DMS153 (cell line): ENCODE measurements around the gene TNFAIP8.

Experiments
- DNase-seq: peaks from one replicate; lab custom pipeline; 2025; lab: John Stamatoyannopoulos, UW

TNFAIP8 gene

DNA sequence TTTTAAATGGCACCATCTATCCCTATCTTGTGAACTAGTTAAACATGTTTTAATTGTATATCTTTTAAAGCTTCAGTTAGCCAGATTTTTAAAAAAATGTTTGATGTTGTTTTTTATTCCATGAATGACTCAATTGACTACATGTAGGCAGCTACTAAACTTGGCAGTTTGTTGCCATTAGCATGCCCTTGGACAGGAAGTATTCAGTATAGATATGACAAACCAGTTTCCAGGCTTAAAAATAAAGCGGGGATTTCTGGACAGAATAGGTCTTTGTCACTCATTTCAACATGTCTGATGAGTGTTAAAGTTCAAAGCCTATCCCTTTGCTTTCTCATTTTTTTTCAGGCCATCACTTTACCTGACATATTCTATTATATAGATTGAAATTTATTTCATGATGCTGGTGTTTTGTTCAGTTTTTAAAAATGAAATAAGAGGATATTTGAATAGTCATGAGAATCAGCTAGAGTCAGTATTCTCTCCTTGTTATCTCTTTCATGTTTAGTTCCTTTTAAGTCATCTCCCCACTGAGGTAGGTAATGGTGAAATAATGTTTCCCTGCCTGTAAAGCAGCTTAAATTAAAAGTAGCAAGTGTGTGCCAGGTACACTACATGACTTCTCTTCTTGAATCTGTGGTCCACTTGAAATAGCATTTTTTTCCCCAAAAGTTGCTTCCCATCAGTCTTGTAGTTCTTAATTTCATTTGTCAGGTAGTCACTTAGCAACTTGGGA, 11.9 kb downstream of the TNFAIP8 start:
- DNase-seq = no peak

GRCh38 chr5:119368238-119368630, 12.4 kb downstream of the TNFAIP8 start:
- DNase-seq = no peak

GRCh38 chr5:119370486-119370885, 14.7 kb downstream of the TNFAIP8 start:
- no peak for DNase-seq

DNA sequence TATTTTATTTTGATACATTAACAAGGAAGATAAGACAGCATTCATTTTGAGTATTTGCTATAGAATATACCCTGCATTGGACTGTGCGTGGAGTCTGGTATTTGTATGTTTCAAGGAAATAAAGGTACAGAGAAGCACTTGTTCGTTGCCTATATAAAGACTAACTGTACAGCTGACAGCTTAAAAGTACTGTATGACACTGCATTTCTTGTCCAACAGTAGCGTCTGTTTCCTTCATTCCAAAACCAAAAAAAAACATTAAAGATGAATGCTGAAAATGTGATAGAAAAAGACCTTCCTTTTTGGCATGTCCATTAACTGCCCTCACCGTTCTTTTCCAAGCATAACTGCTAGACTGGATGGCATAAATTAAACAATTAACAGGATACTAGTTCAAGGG, 15.3 kb downstream of the TNFAIP8 start:
- no peak for DNase-seq

DNA sequence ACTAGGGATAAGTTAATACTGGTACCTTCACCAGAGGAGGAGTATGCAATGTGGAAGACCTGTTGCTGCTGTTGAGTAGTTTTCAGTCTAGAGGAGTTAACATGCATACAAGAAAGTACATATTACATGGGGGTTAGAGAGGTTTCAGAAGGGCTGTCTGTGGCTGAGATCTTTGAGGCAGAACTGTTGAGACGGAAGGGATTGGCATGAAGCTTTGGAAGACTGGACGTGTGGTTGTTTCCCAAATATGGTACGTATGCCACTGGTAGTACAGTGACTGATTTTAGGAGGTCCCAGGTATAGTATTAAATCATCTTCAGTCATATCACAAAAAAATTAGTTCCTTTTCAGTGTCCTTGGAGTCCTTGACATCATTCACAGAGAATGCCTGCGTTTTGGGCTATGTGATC, 17.6 kb downstream of the TNFAIP8 start:
- DNase-seq = no peak

GRCh38 chr5:119374901-119375300, 19.1 kb downstream of the TNFAIP8 start:
- no peak for DNase-seq

GRCh38 chr5:119377066-119377465, 21.2 kb downstream of the TNFAIP8 start:
- DNase-seq = no peak

GRCh38 chr5:119378075-119378700, 22.4 kb downstream of the TNFAIP8 start:
- no peak for DNase-seq

- DNase-seq = no peak
Observed at GRCh38 chr5:119379096-119379495, 23.3 kb downstream of the TNFAIP8 start.

DNA sequence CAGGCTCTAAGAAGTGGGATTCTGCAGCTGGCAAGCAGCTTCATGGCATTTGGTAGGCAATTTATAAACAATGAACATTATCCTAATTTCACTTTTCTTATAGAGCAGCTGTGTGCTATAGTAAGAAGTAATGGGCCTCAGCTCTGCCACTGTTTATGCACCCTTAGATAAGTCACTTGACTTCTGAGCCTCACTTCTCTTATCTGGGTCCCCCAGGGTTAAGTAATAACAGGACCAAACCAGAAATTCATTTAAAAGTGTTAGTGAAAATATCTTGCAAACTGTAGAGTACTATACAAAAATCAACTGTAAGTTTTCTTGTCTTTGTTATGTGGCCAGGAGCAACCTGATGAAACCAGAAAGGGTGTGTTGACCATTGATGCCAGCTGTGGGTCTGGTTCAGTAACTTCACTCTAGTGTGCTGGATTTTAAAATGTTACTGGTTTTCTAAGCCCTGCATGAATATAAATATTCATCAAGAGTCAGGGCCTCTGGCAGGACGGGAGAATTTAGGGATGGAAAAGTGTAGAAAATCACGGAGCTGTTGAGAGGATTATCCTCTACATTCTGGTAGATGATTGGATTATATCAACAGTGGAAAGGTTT, 24.2 kb downstream of the TNFAIP8 start:
- DNase-seq = no peak

DNA sequence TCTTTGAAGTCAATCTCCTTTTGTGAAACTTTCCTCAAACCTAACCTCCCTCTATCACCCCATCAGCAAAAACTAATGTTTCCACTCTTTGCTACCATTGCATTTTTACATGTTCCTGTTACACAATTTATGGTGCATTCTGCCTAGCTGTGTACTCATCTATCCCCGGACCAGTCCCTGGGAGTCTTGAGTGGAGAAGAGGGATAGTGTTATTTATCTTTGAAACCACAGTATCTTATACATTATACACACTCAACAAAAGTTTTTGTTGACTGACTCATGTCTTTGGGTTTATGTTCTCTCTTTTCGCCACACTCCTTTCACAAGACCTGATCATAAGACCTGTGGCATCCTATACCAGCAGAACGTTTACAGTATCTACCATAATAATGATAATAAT, 26.4 kb downstream of the TNFAIP8 start:
- DNase-seq = no peak

DNA sequence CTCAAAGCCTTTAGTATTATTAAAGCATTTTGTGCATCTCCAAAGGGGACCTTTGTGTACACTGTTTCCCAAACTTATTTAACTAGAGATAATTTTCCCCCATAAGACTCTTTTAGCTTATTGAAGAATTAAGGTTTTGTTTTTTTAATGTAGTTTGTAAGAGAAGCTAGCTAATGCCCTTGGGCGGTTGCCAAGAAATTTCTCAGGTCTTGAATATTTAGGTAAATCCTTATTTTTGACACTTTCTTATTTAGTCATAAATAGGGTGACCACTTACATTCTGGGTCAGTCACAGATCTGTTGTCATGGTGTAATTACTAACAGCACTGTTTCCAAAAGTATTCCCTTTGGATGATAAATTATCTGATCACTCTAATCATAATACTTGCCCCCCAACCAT, 27.2 kb downstream of the TNFAIP8 start:
- no peak for DNase-seq

- no peak for DNase-seq
Observed at GRCh38 chr5:119385136-119385535, 29.3 kb downstream of the TNFAIP8 start.

DNA sequence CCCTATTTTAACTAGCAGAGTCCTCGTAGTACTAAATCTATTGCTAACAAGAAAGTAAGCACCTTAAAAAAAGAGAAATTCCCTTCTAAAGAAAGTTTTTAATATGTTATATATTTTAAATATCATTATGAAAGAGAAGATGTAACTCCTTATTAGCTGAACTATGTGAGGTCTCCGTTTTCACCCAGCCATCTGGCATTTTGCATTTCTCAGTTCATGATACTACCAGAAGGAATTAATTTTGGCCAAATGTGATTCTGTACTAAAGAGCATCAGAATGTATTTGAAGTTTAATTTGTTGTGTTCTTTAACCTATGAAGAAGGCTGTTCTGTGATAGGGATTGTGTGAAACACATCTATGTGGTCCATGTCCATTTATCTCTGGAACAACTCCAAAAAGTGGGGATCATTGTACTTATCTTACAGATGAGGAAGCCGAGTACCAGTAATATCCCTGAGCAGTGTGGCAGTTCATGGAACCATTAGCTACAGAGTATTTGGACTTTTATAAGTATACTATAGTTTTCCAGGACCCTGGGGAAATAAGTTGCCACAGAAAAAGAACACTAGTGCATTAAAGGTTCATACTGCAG, 29.8 kb downstream of the TNFAIP8 start:
- no peak for DNase-seq

GRCh38 chr5:119386596-119387344, 31.0 kb downstream of the TNFAIP8 start:
- DNase-seq = no peak

GRCh38 chr5:119387945-119388618, 32.3 kb downstream of the TNFAIP8 start:
- no peak for DNase-seq

GRCh38 chr5:119388619-119389190, 32.9 kb downstream of the TNFAIP8 start:
- DNase-seq = no peak

DNA sequence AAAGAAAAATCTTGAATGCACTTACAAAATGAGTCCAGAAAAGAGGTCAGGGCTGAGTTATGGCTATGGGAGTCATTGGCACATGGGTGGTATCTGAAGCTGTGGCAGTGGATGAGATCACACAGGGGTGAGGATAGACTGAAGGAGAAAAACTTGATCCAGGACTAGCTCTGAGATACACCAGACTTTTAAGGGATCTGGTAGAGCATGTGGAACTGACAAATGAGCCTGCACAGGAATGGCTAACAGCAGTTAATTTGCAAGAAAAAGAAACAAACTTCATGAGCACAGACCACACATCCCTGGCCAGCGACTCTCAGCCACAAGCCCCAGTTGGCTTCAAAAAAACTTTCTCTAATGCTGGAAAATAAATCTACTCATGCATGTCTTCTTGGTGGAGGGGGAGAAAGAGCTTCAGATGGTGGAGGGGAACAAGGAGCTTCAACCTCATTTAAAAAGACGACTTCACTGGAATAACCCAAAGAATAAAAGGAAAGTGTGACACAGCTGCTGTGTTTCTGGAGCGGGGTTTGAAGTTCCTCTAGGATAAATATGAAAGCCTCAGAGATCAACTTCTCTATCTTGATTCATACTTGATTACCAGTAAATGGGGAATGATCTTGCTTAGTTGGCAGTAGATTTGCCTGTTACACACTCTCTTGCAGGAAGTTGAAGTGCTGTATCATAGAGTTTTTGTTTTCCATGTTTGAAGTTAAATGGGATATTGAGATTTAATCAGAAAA, 33.6 kb downstream of the TNFAIP8 start:
- DNase-seq = no peak

DNA sequence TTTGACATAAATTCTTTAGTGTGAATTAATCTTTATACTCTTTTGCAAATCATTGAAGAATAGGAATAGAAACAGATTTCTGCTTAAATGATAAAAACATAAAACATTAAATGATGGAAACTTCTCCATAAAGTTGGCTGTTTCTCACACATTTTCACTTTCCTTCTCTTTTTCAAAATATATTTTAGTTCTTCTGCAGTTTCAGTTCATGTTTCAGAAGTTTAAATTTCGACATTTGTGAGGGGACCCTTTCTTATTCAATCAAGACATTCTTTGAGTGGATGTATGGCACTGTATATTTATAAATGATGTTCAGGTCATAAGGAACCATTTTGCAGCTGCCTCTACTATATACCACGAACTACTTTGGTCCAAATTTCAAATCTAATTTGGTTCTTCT, 34.6 kb downstream of the TNFAIP8 start:
- DNase-seq = no peak

DNA sequence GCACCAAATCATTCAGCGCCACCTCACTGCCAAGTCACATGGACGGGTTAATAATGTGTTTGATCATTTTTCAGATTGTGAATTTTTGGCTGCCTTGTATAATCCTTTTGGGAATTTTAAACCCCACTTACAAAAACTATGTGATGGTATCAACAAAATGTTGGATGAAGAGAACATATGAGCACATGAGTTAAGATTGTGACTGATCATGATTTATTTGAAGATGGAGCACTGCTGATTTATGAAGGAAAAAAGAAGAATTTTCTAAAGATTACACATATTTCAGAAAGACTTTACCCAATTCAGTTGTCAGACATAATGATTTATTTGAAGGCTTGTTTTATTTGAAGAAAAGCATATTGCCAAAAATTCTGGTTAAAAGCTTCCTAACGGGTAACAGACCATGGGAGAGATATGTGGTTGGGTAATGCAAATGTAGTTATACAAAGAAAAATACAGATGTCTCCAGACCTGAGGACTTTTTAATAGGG, 37.4 kb downstream of the TNFAIP8 start:
- no peak for DNase-seq

DNA sequence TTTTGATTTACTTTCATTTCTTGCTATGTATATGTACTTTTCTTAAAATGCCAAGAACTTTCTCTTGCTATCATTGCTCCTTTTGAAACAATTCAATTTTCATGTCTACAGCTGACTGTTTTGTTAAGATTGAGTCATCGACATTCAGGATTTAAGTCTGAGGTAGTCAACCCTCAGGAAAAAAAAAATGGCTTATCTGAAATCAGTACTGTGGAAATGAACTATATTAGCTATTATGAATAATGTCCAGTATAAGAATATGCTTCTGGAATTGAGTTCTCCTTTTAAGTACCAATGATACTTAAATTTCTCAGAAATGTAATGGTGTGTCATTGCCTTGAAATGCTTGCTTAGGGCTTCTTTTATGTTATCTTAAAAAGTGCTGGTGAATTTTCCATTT, 37.9 kb downstream of the TNFAIP8 start:
- no peak for DNase-seq
